Stimulated activated CD4-positive, alpha-beta T cell treated with anti-CD3 and anti-CD28 coated beads, Interleukin-12 subunit alpha, Interleukin-12 subunit beta, amount 100 ng/mL, for 4 hours (primary cell): ENCODE measurements around the gene ZNF519.

Experiments used
- DNase-seq: peaks from one replicate; pipeline ENCODE4 v3.0.0-alpha.2; 2020

ZNF519 gene

GRCh38 chr18:14092625-14093306, 39.5 kb downstream of the ZNF519 start:
- DNase-seq: no peak

GRCh38 chr18:14089781-14090180, 42.5 kb downstream of the ZNF519 start:
- DNase-seq: no peak

GRCh38 chr18:14089191-14089590, 43.0 kb downstream of the ZNF519 start:
- DNase-seq: no peak

- no peak for DNase-seq
Observed at GRCh38 chr18:14086458-14087231, 45.6 kb downstream of the ZNF519 start.

GRCh38 chr18:14085770-14086457, 46.3 kb downstream of the ZNF519 start:
- DNase-seq: no peak

- DNase-seq: no peak
Observed at GRCh38 chr18:14075196-14075595, 57.0 kb downstream of the ZNF519 start.

GRCh38 chr18:14074187-14074586, 58.0 kb downstream of the ZNF519 start:
- DNase-seq: no peak

- DNase-seq: no peak
Observed at GRCh38 chr18:14053661-14054060, 78.6 kb downstream of the ZNF519 start.
